HEK293T (cell line): ENCODE measurements around the gene TUBA8.

ENCODE experiments used
- CTCF ChIA-PET: fragments of 350-600 bp; formaldehyde crosslinking; extraction: SDS; loops from one replicate; lab custom pipeline; 2021; ENCODE audit warnings: antibody characterized with exemption, inconsistent platforms; lab: Yijun Ruan, JAX
- POLR2A ChIA-PET: fragments of 350-600 bp; formaldehyde crosslinking; extraction: SDS; loops from one replicate; lab custom pipeline; 2020; ENCODE audit warnings: antibody characterized with exemption, inconsistent platforms; lab: Yijun Ruan, JAX
- DNase-seq: peaks from one replicate; pipeline ENCODE4 v3.0.0; 2012; ENCODE audit warnings: mixed read lengths; ENCODE audit errors: extremely low spot score
- ARNT ChIP-seq: fragments of 450-650 bp; IDR thresholded peaks from 2 replicates; pipeline ENCODE4 v1.6.1; 2017; ENCODE audit warnings: mild to moderate bottlenecking
- BHLHE40 ChIP-seq: fragments of 450-650 bp; IDR thresholded peaks from 2 replicates; pipeline ENCODE4 v1.6.1; 2016; ENCODE audit warnings: mild to moderate bottlenecking, moderate library complexity, borderline replicate concordance
- CTBP1 ChIP-seq: fragments of 450-650 bp; IDR thresholded peaks from 2 replicates; pipeline ENCODE4 v1.6.1; 2016; ENCODE audit warnings: borderline replicate concordance
- ELF4 ChIP-seq: fragments of 450-650 bp; IDR thresholded peaks from 2 replicates; pipeline ENCODE4 v1.6.1; 2017; ENCODE audit warnings: antibody characterized with exemption
- FOXA1 ChIP-seq: fragments of 450-650 bp; IDR thresholded peaks from 2 replicates; pipeline ENCODE4 v1.6.1; 2016; ENCODE audit warnings: mild to moderate bottlenecking
- FOXK2 ChIP-seq: fragments of 450-650 bp; IDR thresholded peaks from 2 replicates; pipeline ENCODE4 v1.6.1; 2016; ENCODE audit warnings: mild to moderate bottlenecking
- FOXM1 ChIP-seq: fragments of 450-650 bp; IDR thresholded peaks from 2 replicates; pipeline ENCODE4 v1.6.1; 2017; ENCODE audit warnings: mild to moderate bottlenecking, borderline replicate concordance
- HDGF ChIP-seq: fragments of 450-650 bp; IDR thresholded peaks from 2 replicates; pipeline ENCODE4 v1.6.1; 2017; ENCODE audit warnings: antibody characterized with exemption, borderline replicate concordance
- L3MBTL2 ChIP-seq: fragments of 450-650 bp; conservative IDR thresholded peaks from 2 replicates; pipeline ENCODE4 v1.6.1; 2016; ENCODE audit warnings: mild to moderate bottlenecking
- LEF1 ChIP-seq: fragments of 450-650 bp; IDR thresholded peaks from 2 replicates; pipeline ENCODE4 v1.6.1; 2017; ENCODE audit warnings: mild to moderate bottlenecking, borderline replicate concordance
- NFRKB ChIP-seq: fragments of 450-650 bp; IDR thresholded peaks from 2 replicates; pipeline ENCODE4 v1.6.1; 2016; ENCODE audit warnings: mild to moderate bottlenecking, moderate library complexity
- PKNOX1 ChIP-seq: fragments of 450-650 bp; IDR thresholded peaks from 2 replicates; pipeline ENCODE4 v1.6.1; 2016
- SP1 ChIP-seq: fragments of 450-650 bp; IDR thresholded peaks from 2 replicates; pipeline ENCODE4 v1.6.1; 2017
- SUZ12 ChIP-seq: fragments of 450-650 bp; IDR thresholded peaks from 2 replicates; pipeline ENCODE4 v1.6.1; 2016; ENCODE audit warnings: mild to moderate bottlenecking
- TARDBP ChIP-seq: fragments of 450-650 bp; IDR thresholded peaks from 2 replicates; pipeline ENCODE4 v1.6.1; 2016
- ZNF384 ChIP-seq: fragments of 450-650 bp; IDR thresholded peaks from 2 replicates; pipeline ENCODE4 v1.6.1; 2016

Gene TUBA8

GRCh38 chr22:18091916-18092526 is 18.6 kb upstream of the TUBA8 start:
- no peak for DNase-seq
- ChIA-PET CTCF (no interaction called here), POLR2A (interaction anchor here (1.2 to 1.8 kb wide), 2 partner anchors 12 to 58 kb away, joined by 3 to 4 read pairs; partner anchors contain the start of gene USP18)
- TF ChIP-seq BHLHE40 (no peak), PKNOX1 (no peak), FOXA1 (no peak), ELF4 (no peak), FOXK2 (no peak)

GRCh38 chr22:18093661-18094060 is 16.9 kb upstream of the TUBA8 start:
- no peak for DNase-seq
- POLR2A ChIA-PET, result no interaction called here
- TF ChIP-seq ZNF384 (no peak), FOXA1 (no peak), ARNT (no peak), ELF4 (no peak), TARDBP (no peak), LEF1 (no peak), L3MBTL2 (no peak), SUZ12 (no peak), HDGF (no peak), FOXK2 (no peak)
- CTCF ChIA-PET, result interaction anchor here (0.8 kb wide), 1 partner anchor 17 kb away, joined by 4 read pairs; no protein-coding TSS in a partner anchor

- CTCF ChIA-PET, result no interaction called here
- TF ChIP-seq TARDBP (no peak), SUZ12 (no peak), PKNOX1 (no peak), L3MBTL2 (no peak), BHLHE40 (no peak), FOXK2 (no peak), ZNF384 (no peak), FOXM1 (no peak), LEF1 (no peak)
- POLR2A ChIA-PET, result no interaction called here
- DNase-seq, result no peak
Measured at GRCh38 chr22:18095101-18095805, 15.4 kb upstream of the TUBA8 start.

- ChIA-PET POLR2A (no interaction called here), CTCF (no interaction called here)
- DNase-seq, result no peak
- no peak for TF ChIP-seq HDGF
- no peak for TF ChIP-seq TARDBP
- no peak for TF ChIP-seq BHLHE40
- no peak for TF ChIP-seq LEF1
- TF ChIP-seq CTBP1, result no peak
- no peak for TF ChIP-seq SUZ12
- TF ChIP-seq FOXK2, result no peak
- TF ChIP-seq PKNOX1, result no peak
- TF ChIP-seq SP1, result no peak
- no peak for TF ChIP-seq FOXM1
- TF ChIP-seq FOXA1, result no peak
- no peak for TF ChIP-seq ELF4
- TF ChIP-seq ARNT, result no peak
Measured at GRCh38 chr22:18096823-18097222, 13.8 kb upstream of the TUBA8 start.

GRCh38 chr22:18100781-18101180 is 9.8 kb upstream of the TUBA8 start:
- POLR2A ChIA-PET, result interaction anchor here (1.8 kb wide), 1 partner anchor 49 kb away, joined by 6 read pairs; the partner anchor contains the start of gene USP18
- no peak for DNase-seq
- CTCF ChIA-PET, result interaction anchor here (1.0 to 1.2 kb wide), 2 partner anchors 12 to 270 kb away, joined by 3 to 4 read pairs; no protein-coding TSS in a partner anchor
- TF ChIP-seq L3MBTL2 (no peak), CTBP1 (no peak), FOXK2 (no peak), FOXM1 (no peak), SP1 (no peak), PKNOX1 (no peak), ZNF384 (no peak)

- POLR2A ChIA-PET, result interaction anchor here (1.8 kb wide), 1 partner anchor 48 kb away, joined by 6 read pairs; the partner anchor contains the start of gene USP18
Measured at GRCh38 chr22:18101536-18101935, 9.1 kb upstream of the TUBA8 start.

More at GRCh38 chr22:18101536-18101935, 9.1 kb upstream of the TUBA8 start:
- CTCF ChIA-PET, result no interaction called here
- TF ChIP-seq HDGF, result no peak
- TF ChIP-seq ARNT, result no peak
- no peak for TF ChIP-seq SP1
- TF ChIP-seq ELF4, result no peak
- no peak for TF ChIP-seq FOXM1
- TF ChIP-seq FOXA1, result no peak
- no peak for TF ChIP-seq SUZ12
- TF ChIP-seq LEF1, result no peak
- no peak for TF ChIP-seq PKNOX1
- no peak for TF ChIP-seq TARDBP
- TF ChIP-seq ZNF384, result no peak
- TF ChIP-seq L3MBTL2, result no peak
- no peak for TF ChIP-seq FOXK2
- no peak for TF ChIP-seq CTBP1
- TF ChIP-seq NFRKB, result no peak
- no peak for TF ChIP-seq BHLHE40
- no peak for DNase-seq
